Gastroesophageal sphincter (tissue), 3 donors: ENCODE results near the gene IZUMO1R.

ENCODE experiments used
- POLR2A ChIP-seq, 2 donors: fragments of 450-650 bp; IDR thresholded peaks; one replicate each; pipeline ENCODE4 v1.6.1; 2017; ENCODE audit warnings: antibody characterized with exemption in 2 of 2, mild to moderate bottlenecking in 2 of 2, moderate library complexity in 1 of 2
- POLR2AphosphoS5 ChIP-seq: sonication (generic); formaldehyde crosslinking; IDR thresholded peaks from one replicate; pipeline ENCODE4 v1.6.1; 2017; ENCODE audit warnings: antibody characterized with exemption
- TF ChIP-seq, protein P1 (sequence below), 4 experiments: fragments of 200-600 bp in 2 of 4; fragments of 450-650 bp in 2 of 4; sonication (generic) in 1 of 4; IDR thresholded peaks; one replicate each; pipeline ENCODE4 v1.5.1; 2017 to 2019; ENCODE audit warnings: antibody characterized with exemption in 4 of 4, mild to moderate bottlenecking in 2 of 4, moderate library complexity in 2 of 4

- TF ChIP-seq POLR2AphosphoS5: no peak
- no peak for TF ChIP-seq POLR2A (IDR thresholded peaks at IDR 0.05)
- TF ChIP-seq, protein P1, sequence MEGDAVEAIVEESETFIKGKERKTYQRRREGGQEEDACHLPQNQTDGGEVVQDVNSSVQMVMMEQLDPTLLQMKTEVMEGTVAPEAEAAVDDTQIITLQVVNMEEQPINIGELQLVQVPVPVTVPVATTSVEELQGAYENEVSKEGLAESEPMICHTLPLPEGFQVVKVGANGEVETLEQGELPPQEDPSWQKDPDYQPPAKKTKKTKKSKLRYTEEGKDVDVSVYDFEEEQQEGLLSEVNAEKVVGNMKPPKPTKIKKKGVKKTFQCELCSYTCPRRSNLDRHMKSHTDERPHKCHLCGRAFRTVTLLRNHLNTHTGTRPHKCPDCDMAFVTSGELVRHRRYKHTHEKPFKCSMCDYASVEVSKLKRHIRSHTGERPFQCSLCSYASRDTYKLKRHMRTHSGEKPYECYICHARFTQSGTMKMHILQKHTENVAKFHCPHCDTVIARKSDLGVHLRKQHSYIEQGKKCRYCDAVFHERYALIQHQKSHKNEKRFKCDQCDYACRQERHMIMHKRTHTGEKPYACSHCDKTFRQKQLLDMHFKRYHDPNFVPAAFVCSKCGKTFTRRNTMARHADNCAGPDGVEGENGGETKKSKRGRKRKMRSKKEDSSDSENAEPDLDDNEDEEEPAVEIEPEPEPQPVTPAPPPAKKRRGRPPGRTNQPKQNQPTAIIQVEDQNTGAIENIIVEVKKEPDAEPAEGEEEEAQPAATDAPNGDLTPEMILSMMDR (IDR thresholded peaks at IDR 0.05): no peak
Observed at GRCh38 chr11:94328587-94329080, 24.3 kb downstream of the IZUMO1R start.
